Stimulated activated CD4-positive, alpha-beta T cell treated with anti-CD3 and anti-CD28 coated beads, Interleukin-12 subunit alpha, Interleukin-12 subunit beta, amount 100 ng/mL, for 4 hours (primary cell): ENCODE measurements around the gene SLC24A3.
A peak's percentile ranks its signal among the peaks of the same experiment; 100 is the strongest.

Source experiments
- DNase-seq: peaks from one replicate; pipeline ENCODE4 v3.0.0-alpha.2; 2020

Gene SLC24A3

GRCh38 chr20:19557291-19557690 lies 344.8 kb downstream of the SLC24A3 start:
- DNase-seq = no peak

- DNase-seq = no peak
Observed at GRCh38 chr20:19560881-19561480, 348.5 kb downstream of the SLC24A3 start.

- DNase-seq = no peak
Observed at GRCh38 chr20:19562426-19562825, 350.0 kb downstream of the SLC24A3 start.

GRCh38 chr20:19564261-19564660 lies 351.8 kb downstream of the SLC24A3 start:
- no peak for DNase-seq

GRCh38 chr20:19565736-19566135 lies 353.3 kb downstream of the SLC24A3 start:
- no peak for DNase-seq

- no peak for DNase-seq
Observed at GRCh38 chr20:19566226-19566945, 353.9 kb downstream of the SLC24A3 start.

GRCh38 chr20:19568128-19568527 lies 355.7 kb downstream of the SLC24A3 start:
- no peak for DNase-seq

- no peak for DNase-seq
Observed at GRCh38 chr20:19571996-19572395, 359.6 kb downstream of the SLC24A3 start.

GRCh38 chr20:19577692-19578091 lies 365.2 kb downstream of the SLC24A3 start:
- DNase-seq = no peak

GRCh38 chr20:19582782-19583181 lies 370.3 kb downstream of the SLC24A3 start:
- DNase-seq = no peak

GRCh38 chr20:19583532-19584175 lies 371.2 kb downstream of the SLC24A3 start:
- peak; percentile 13 for DNase-seq

GRCh38 chr20:19588241-19588640 lies 375.8 kb downstream of the SLC24A3 start:
- DNase-seq = no peak

- no peak for DNase-seq
Observed at GRCh38 chr20:19588732-19589131, 376.3 kb downstream of the SLC24A3 start.

GRCh38 chr20:19589787-19590362 lies 377.4 kb downstream of the SLC24A3 start:
- DNase-seq = no peak

- no peak for DNase-seq
Observed at GRCh38 chr20:19590382-19590781, 377.9 kb downstream of the SLC24A3 start.

- DNase-seq = no peak
Observed at GRCh38 chr20:19593762-19594161, 381.3 kb downstream of the SLC24A3 start.

- DNase-seq = no peak
Observed at GRCh38 chr20:19594896-19595295, 382.5 kb downstream of the SLC24A3 start.

GRCh38 chr20:19598117-19598850 lies 385.8 kb downstream of the SLC24A3 start:
- DNase-seq = no peak

GRCh38 chr20:19599200-19599599 lies 386.8 kb downstream of the SLC24A3 start:
- no peak for DNase-seq

GRCh38 chr20:19600042-19600441 lies 387.6 kb downstream of the SLC24A3 start:
- no peak for DNase-seq

- no peak for DNase-seq
Observed at GRCh38 chr20:19601126-19601810, 388.8 kb downstream of the SLC24A3 start.

GRCh38 chr20:19602675-19603375 lies 390.4 kb downstream of the SLC24A3 start:
- DNase-seq = no peak
